HG03159 (cell line): ENCODE results near the gene ZNF135.

Experiments
- ATAC-seq: cut with Tn5 transposase; IDR thresholded peaks from one replicate; pipeline ENCODE4 v1.9.1; 2021; ENCODE audit warnings: mild to moderate bottlenecking, moderate library complexity; ENCODE audit not compliant: unreplicated experiment

The ZNF135 gene

GRCh38 chr19:58089846-58090245, 30.8 kb downstream of the ZNF135 start:
- ATAC-seq: no peak

DNA sequence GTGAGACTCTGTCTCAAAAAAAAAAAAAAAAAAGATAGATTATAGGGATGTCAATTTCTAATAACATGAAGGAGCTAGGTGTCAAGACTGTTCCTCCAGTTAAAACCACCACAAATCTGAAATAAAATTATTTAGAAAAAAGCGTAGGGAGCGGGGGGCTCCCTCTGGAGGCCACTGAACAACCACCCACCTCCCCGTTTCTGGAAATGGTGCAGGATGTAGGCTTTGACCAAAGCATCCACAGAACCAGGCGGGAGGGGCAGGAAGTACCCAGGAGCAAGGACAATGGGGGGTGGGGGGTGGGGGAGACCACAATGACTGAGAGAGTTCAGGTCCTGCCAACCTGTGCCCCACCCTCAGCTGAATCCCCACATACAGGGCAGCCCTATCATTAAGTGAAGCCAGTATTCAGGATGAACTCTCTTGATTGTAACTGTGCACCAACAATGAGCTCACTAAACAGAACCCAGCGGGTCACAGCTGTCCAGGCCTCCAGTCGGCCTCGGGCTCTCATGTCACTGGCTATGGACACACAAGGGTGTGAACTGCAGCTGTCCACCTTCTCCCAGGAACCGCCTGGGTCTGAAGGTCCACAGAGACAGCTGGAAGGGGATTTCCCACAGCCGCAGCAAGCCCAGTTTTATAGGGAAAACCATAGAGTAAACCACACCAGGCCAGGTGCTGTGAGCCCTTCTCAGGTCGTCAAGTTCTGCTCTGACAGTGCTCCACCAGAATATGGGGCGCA, 32.3 kb downstream of the ZNF135 start:
- ATAC-seq: no peak

DNA sequence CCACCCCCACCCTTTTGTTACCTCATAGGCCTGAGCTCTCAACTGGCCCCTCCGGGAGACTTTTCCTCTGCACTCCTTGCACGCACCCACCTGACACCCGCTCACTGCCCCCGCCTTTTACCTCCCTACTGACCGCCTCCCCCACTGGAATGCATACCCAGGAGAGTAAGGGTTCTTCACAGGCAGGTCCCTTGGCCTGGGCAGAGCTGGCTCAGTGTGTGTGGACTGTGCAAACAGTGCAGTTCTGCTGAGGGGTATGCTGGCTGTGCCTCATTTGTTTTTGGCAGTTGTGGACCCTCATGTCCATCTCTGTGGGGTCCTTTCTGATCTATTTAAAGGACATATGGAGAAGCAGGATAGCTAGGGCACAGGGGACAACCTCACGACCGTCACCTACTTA, 34.0 kb downstream of the ZNF135 start:
- ATAC-seq: no peak

DNA sequence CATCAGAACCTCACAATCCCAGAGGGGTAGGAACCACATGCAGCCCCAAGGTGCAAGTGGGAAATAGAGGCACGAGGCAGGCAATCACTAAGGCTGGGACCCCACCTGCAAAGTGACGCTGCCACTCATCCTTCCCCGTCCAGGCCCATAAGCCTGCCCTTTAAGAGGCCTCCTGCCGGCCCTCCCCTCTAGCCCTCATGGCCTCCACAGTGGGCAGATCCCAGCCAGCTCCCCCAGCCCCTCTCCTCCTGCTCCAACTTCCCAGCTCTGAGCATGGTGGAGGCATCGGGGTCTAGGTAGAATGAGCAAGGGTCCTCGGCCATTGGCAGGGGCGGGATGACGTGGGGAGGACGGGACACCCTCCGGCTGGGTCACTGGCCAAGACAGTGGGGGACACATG, 36.2 kb downstream of the ZNF135 start:
- no peak for ATAC-seq

GRCh38 chr19:58096884-58097283, 37.8 kb downstream of the ZNF135 start:
- ATAC-seq: no peak

DNA sequence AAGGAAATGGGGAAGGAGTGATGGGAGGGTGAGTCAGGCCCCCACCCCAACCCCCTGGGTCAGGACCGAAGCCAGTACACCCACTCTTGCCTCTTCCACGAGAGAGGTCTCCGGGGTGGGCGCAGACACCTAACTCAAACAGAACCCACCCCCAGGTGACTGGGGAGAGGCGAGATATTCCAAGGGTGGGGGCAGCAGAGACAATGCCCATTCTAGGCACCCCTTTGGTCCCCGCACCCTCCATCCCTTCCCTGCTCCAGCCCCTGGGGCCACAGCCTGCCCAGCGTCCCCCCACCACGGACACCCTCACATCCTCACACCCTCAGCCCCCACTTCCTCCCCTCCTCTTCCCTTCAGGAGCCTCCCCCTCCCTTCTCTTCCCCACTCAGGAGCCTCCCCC, 38.3 kb downstream of the ZNF135 start:
- ATAC-seq: no peak

DNA sequence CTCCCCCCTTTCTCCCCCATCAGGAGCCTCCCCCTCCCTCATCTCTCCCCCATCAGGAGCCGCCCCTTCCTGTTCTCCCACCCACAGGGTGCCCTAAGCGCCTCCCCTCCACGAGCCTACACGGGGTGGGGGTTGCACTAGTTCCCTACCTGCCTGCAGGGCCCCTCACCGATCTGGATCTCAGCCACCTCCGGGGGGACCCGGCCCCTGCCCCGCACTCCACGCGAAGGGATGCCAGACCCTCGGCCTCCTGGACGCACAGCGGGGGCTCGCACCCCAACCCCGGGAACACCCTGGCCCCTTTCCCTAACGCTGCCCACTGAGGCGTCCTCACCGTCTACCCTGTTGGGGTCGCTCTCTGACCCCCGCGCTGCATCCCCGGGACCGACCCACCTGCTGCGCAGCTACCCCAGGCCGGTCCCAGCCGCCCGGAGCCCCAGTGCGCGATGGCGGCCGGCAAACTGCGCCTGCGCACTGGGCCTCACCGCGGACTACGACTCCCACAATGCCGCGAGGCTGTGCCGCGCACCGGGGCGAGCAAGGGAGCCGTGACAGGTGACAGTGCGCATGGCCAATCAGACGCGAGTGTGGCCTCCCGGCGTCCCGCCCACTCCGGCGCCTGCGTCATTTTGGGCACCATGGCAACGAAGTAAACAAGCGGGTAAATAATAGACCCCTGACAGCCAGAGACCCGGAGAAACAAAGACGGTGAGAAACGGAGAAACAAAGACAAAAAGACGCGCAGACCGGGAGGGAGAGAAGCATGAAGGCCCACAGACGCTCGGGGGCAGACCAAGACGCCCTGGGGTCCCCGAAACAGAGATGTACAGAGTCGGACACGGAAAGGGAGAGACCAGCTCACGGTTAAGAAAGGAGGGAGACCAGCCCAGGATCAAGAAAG, 38.9 kb downstream of the ZNF135 start, which contains the start of gene ZSCAN18:
Gene ZSCAN18, minus strand, starts transcription at position 451 of the 901 bp plus-strand sequence. CDS start 7,964 bp downstream, outside the sequence.
- ATAC-seq: no peak

DNA sequence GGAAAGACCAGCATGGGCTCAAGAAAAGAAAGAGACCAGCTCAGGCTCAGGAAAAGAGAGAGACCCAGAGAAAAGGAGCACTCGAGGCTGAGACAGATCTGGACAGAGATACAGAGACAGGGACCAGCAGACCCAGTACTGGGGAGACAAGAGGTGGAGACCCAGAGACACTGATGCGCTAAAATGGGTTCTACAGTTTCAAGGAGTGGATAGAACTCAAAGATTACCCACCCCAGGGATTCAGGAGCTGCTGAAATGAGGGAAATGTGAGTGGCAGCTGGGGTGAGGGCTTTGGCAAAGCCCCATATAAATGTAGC, 39.6 kb downstream of the ZNF135 start:
- no peak for ATAC-seq

DNA sequence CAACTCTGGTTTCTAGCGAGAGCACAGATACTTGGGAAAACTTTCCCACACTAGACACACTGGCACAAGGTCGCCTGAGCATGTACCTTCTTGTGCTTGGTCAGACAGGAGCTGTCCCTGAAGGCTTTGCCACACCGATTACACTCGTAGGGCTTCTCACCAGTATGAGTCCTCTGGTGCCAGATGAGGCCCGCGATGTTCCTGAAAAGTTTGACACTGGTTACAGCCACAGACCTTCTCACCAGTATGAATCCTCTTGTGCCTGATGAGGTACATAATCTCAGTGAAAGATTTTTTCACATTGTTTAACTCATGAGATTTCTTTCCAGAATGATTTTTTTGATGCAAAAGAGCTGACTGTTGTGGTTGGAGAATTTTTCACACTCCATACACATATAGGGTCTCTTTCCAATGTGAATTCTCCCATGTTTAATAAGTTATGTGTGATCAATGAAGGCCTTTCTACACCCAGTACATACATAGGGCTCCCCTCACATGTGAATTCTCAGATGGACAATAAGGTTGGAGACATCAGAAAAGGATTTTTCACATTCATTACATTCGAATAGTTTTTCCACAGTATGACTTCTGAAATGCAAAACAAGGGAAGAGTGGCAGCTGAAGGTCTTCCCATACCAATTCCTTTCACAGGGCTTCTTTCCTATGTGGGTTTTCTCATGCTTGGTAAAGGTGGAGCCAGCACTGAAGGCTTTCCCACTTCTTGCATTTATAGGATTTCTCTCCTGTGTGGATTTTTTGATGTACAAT, 48.9 kb downstream of the ZNF135 start:
- ATAC-seq: no peak

DNA sequence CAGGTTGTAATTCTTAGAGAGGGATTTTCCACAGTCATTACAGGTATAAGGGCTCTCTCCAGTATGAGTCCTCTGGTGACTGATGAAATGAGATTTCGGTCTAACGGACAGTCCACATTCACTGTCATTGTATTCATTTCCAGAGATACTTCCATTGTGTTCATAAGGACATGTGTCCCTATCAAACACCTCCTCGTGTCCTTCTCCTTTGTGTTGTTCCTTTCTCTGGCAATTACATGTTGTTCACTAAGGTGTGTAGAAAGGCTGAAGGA, 49.4 kb downstream of the ZNF135 start:
- no peak for ATAC-seq

- no peak for ATAC-seq
Measured at GRCh38 chr19:58117841-58118575, 58.9 kb downstream of the ZNF135 start.

DNA sequence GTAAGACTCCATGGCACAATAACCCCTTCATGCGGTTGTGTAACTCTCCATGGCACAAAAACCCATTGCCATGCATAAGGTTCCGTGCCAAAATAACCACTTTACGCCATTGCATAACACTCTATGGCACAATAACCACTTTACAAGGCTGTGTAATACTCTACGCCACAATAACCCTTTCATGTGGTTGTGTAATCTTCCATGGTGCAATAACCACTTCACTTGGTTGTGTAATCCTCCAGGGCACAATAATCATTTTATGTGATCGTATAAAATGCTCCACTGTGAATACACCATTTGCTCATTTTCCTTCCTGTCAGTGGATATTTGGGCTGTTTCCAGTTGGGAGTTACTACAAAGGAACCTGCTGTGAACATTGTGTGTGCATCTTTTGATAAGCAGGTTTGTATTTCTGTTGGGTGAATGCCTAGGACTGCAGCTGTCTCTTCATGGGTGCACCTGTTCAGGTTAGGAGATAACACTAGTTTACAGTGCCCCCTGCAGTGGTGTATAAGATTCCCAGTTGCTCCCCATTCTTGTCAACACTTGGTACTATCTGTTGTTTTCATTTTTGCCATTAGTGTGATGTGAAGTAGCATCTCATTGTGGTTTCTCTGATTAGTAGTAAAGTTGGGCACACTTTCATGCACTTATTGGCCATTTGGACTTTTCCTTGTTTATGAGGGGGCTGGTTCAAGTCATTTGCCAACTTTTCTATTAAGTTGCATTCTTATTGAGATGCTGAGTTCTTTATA, 60.1 kb downstream of the ZNF135 start:
- ATAC-seq: no peak
